ENCODE measurements around the gene ICE1. TPM values are rescaled to one million over a fixed set of nuclear protein-coding genes. Genes with fewer than 3 reads are reported as not detected.
"Not testable (repeated sequence)": the region's sequence is repeated elsewhere in the genome, so short reads cannot be mapped to it uniquely, and the experiment has no call there.

The ICE1 gene
- total RNA-seq, 1 experiment from 2014 or later, result 28.4 TPM

- DNase-seq (ENCODE audit: low spot score), result peak; percentile 44
These were observed 69.8 kb downstream of the ICE1 start for GRCh38 chr5:5492087-5492933.

- not testable (repeated sequence) for DNase-seq (ENCODE audit: low spot score)
These were observed 70.4 kb downstream of the ICE1 start for GRCh38 chr5:5492934-5493271.

GRCh38 chr5:5494489-5495402, 72.3 kb downstream of the ICE1 start:
- DNase-seq (ENCODE audit: low spot score), result no peak

- peak; percentile 49 for DNase-seq (ENCODE audit: low spot score)
These were observed 74.8 kb downstream of the ICE1 start for GRCh38 chr5:5497152-5497788.

GRCh38 chr5:5499442-5499841, 77.0 kb downstream of the ICE1 start:
- DNase-seq (ENCODE audit: low spot score), result no peak

GRCh38 chr5:5504325-5504724, 81.8 kb downstream of the ICE1 start:
- DNase-seq (ENCODE audit: low spot score), result no peak

GRCh38 chr5:5505815-5506214, 83.3 kb downstream of the ICE1 start:
- DNase-seq (ENCODE audit: low spot score), result no peak

GRCh38 chr5:5508391-5508790, 85.9 kb downstream of the ICE1 start:
- DNase-seq (ENCODE audit: low spot score), result no peak

GRCh38 chr5:5511904-5512416, 89.5 kb downstream of the ICE1 start:
- DNase-seq (ENCODE audit: low spot score), result no peak

GRCh38 chr5:5512543-5512942, 90.1 kb downstream of the ICE1 start:
- DNase-seq (ENCODE audit: low spot score), result no peak

- DNase-seq (ENCODE audit: low spot score), result not testable (repeated sequence)
These were observed 98.1 kb downstream of the ICE1 start for GRCh38 chr5:5520622-5521021.

GRCh38 chr5:5521029-5521428, 98.6 kb downstream of the ICE1 start:
- no peak for DNase-seq (ENCODE audit: low spot score)

- DNase-seq (ENCODE audit: low spot score), result no peak
These were observed 99.0 kb downstream of the ICE1 start for GRCh38 chr5:5521478-5521877.

GRCh38 chr5:5522336-5522735, 99.9 kb downstream of the ICE1 start:
- no peak for DNase-seq (ENCODE audit: low spot score)

GRCh38 chr5:5523066-5523505, 100.6 kb downstream of the ICE1 start:
- DNase-seq (ENCODE audit: low spot score), result peak; percentile 34

GRCh38 chr5:5524327-5524726, 101.8 kb downstream of the ICE1 start:
- no peak for DNase-seq (ENCODE audit: low spot score)

GRCh38 chr5:5531371-5531770, 108.9 kb downstream of the ICE1 start:
- DNase-seq (ENCODE audit: low spot score), result no peak

GRCh38 chr5:5532306-5533076, 110.0 kb downstream of the ICE1 start:
- no peak for DNase-seq (ENCODE audit: low spot score)

- DNase-seq (ENCODE audit: low spot score), result no peak
These were observed 111.5 kb downstream of the ICE1 start for GRCh38 chr5:5533927-5534326.

GRCh38 chr5:5534333-5534732, 111.9 kb downstream of the ICE1 start:
- no peak for DNase-seq (ENCODE audit: low spot score)

GRCh38 chr5:5536871-5537270, 114.4 kb downstream of the ICE1 start:
- DNase-seq (ENCODE audit: low spot score), result no peak

All from A172 (cell line).